GM12872 (cell line): Measurements from ENCODE around the gene MYL9.

Experiments used
- CTCF ChIP-seq: IDR thresholded peaks from 3 replicates; pipeline ENCODE4 v1.5.1; 2011; ENCODE audit warnings: low read depth, mild to moderate bottlenecking, low read length, moderate library complexity; ENCODE audit not compliant: insufficient read depth

The MYL9 gene

GRCh38 chr20:36519012-36519719 is 22.2 kb upstream of the MYL9 start:
- no peak for TF ChIP-seq CTCF

- no peak for TF ChIP-seq CTCF
These were observed 21.4 kb upstream of the MYL9 start for GRCh38 chr20:36519944-36520343.

GRCh38 chr20:36521526-36521925 is 19.8 kb upstream of the MYL9 start:
- no peak for TF ChIP-seq CTCF

- no peak for TF ChIP-seq CTCF
These were observed 18.0 kb upstream of the MYL9 start for GRCh38 chr20:36523341-36523740.

- no peak for TF ChIP-seq CTCF
These were observed 15.5 kb upstream of the MYL9 start for GRCh38 chr20:36525620-36526365.

- no peak for TF ChIP-seq CTCF
These were observed 14.8 kb upstream of the MYL9 start for GRCh38 chr20:36526521-36527011.

- no peak for TF ChIP-seq CTCF
These were observed 13.8 kb upstream of the MYL9 start for GRCh38 chr20:36527331-36528125.
